ENCODE results near the gene TNRC18.

TNRC18 gene

GRCh38 chr7:5450549-5451327, 27.1 kb upstream of the TNRC18 start:
- no peak overlapping the region for H3K27ac ChIP-seq
- intact Hi-C loops (cut with DNase I; ENCODE audit: low total_unique reads): no loop called here
- peaks cover 0 to 14% (median 5%) of the 10 kb centered on the region in 4 donors for H3K4me1 ChIP-seq
- no peaks in the 10 kb centered on the region for H3K9me3 ChIP-seq
- peak in 1 of 2 donors; percentile 37 for DNase-seq
- H3K4me3 ChIP-seq: no peak overlapping the region
- H3K27me3 ChIP-seq: no peaks in the 10 kb centered on the region
- H3K36me3 ChIP-seq: no peaks in the 10 kb centered on the region
- TF ChIP-seq CTCF (IDR thresholded peaks at IDR 0.05): peak; percentile 71 to 74

- H3K27ac ChIP-seq: no peak overlapping the region
- DNase-seq: no peak
- H3K9me3 ChIP-seq: no peaks in the 10 kb centered on the region
- TF ChIP-seq CTCF (IDR thresholded peaks at IDR 0.05): no peak
- H3K27me3 ChIP-seq: no peaks in the 10 kb centered on the region
- intact Hi-C loops (cut with DNase I; ENCODE audit: low total_unique reads): loop anchor here (5.0 kb wide), 1 partner anchor 86 kb away; no protein-coding TSS in a partner anchor
- no peaks in the 10 kb centered on the region for H3K36me3 ChIP-seq
- H3K4me3 ChIP-seq: no peak overlapping the region
- H3K4me1 ChIP-seq: peaks cover 0 to 14% (median 5%) of the 10 kb centered on the region in 4 donors
Observed at GRCh38 chr7:5448378-5449037, 24.9 kb upstream of the TNRC18 start.

DNA sequence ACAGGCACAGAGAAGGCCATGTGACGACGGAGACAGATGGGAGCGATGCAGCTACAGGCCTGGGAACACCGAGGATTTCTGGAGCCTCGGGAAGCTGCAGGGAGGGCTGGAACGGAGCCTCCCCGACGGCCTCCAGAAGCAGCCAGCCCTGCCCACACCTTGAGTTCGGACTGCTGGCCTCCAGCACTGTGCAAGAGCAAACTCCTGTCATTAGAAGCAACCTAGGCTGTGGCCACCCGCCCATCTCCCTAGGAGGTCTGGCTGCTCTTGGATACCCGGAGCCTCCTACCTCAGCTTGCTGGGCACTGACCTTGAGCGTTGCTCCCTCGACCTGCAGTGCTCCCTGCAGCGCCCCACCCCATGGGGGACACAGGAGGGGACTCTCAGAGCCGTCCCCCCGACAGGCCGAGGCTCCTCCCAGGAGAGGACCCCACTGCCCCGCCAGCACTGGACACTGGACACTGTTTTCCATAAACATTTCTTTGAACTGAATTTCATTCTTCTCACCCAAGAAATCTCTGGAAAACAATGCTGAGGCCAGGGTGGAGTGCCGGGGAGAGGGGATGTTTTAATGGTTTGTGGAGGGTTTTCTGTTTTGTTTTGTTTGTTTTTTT, 22.5 kb upstream of the TNRC18 start:
- H3K27ac ChIP-seq: no peak overlapping the region
- TF ChIP-seq CTCF (IDR thresholded peaks at IDR 0.05): no peak
- H3K4me1 ChIP-seq: peaks cover 0 to 8% (median 3%) of the 10 kb centered on the region in 4 donors
- H3K27me3 ChIP-seq: no peaks in the 10 kb centered on the region
- DNase-seq: no peak
- intact Hi-C loops (cut with DNase I; ENCODE audit: low total_unique reads): loop anchor here (5.0 kb wide), 1 partner anchor 84 kb away; no protein-coding TSS in a partner anchor
- no peak overlapping the region for H3K4me3 ChIP-seq
- no peaks in the 10 kb centered on the region for H3K36me3 ChIP-seq
- no peaks in the 10 kb centered on the region for H3K9me3 ChIP-seq

GRCh38 chr7:5443678-5444077, 20.0 kb upstream of the TNRC18 start:
- intact Hi-C loops (cut with DNase I; ENCODE audit: low total_unique reads): no loop called here
- no peak for DNase-seq
- Histone ChIP-seq H3K9me3 (no peaks in the 10 kb centered on the region), H3K4me1 (no peaks in the 10 kb centered on the region), H3K4me3 (no peak overlapping the region), H3K27ac (no peak overlapping the region), H3K36me3 (no peaks in the 10 kb centered on the region), H3K27me3 (no peaks in the 10 kb centered on the region)
- TF ChIP-seq CTCF (IDR thresholded peaks at IDR 0.05): no peak

DNA sequence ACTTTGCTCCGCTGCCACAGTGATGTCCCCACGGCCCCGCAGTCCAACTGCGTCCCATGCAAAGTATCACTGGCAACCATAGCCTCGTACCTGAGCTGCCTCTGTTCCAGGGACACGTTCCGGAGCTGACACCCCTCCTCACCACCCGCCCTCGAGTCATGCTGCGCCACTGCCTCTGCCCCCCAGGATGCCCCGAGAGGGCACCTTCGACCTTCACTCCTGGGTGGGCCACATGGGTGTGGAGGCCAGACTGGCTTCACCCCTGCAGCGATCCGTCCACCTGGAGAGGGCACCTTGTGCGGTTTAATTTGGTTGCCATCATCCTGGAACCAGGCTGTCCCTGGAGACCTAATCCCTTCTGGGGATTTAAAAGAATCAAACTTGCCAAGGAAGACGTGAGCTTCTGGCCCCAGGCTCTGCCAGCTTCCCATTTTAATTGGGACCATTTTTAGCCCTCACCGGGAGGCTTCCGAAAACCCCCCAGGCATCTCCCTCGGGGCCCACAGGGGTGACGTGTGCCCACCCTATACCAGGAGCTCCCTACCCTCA, 19.2 kb upstream of the TNRC18 start:
- Histone ChIP-seq H3K27me3 (no peaks in the 10 kb centered on the region), H3K36me3 (peaks cover 0 to 4% (median 0%) of the 10 kb centered on the region in 3 donors), H3K4me3 (no peak overlapping the region), H3K27ac (no peak overlapping the region), H3K4me1 (no peaks in the 10 kb centered on the region), H3K9me3 (no peaks in the 10 kb centered on the region)
- no peak for TF ChIP-seq CTCF (IDR thresholded peaks at IDR 0.05)
- no peak for DNase-seq
- intact Hi-C loops (cut with DNase I; ENCODE audit: low total_unique reads): no loop called here
